ENCODE results near the gene ELF2. TPM values are rescaled to one million over a fixed set of nuclear protein-coding genes. Genes with fewer than 3 reads are reported as not detected.
"Not testable (repeated sequence)": the region's sequence is repeated elsewhere in the genome, so short reads cannot be mapped to it uniquely, and the experiment has no call there.

The ELF2 gene
- total RNA-seq, 1 donor from 2014 or later, result 44.3 TPM

DNA sequence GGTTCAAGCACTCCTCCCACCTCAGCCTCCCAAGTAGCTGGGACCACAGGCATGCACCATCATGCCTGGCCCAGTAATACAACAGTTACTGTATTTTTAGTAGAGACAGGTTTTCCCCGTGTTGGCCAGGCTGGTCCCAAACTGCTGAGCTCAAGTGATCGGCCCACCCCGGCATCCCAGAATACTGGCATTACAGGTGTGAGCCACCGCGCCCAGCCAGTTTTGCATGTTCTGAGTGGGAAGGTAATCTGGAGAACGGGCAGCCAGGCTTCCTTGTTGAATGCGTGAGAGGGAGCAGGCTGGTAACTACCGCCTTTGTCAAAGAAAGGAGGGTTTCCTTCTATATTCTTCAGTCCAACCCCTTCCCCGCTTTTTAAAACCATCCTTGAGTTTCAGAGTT, 152.3 kb downstream of the ELF2 start:
- Mint-ChIP-seq H3K4me3 (no peak overlapping the region), H3K27ac (no peak overlapping the region), H3K27me3 (ENCODE audit: insufficient read depth, low read depth) (no peaks in the 10 kb centered on the region), H3K36me3 (peaks cover 7% of the 10 kb centered on the region), H3K4me1 (peaks cover 15% of the 10 kb centered on the region), H3K9me3 (no peaks in the 10 kb centered on the region)
- peaks cover 22% of the 10 kb centered on the region for H4K20me1 ChIP-seq (ENCODE audit: low read depth)
- peaks cover 23% of the 10 kb centered on the region for H3F3A ChIP-seq (ENCODE audit: low read depth)
- no peaks in the 10 kb centered on the region for H3K9me3 ChIP-seq (ENCODE audit: low read depth)
- no peak overlapping the region for H3K4me3 ChIP-seq
- H3K4me1 ChIP-seq, result peaks cover 17% of the 10 kb centered on the region
- no peak overlapping the region for H3K4me2 ChIP-seq
- no peaks in the 10 kb centered on the region for H3K27me3 ChIP-seq
- peaks cover 94% of the 10 kb centered on the region for H3K79me2 ChIP-seq (ENCODE audit: low read depth)
- H3K36me3 ChIP-seq, result no peaks in the 10 kb centered on the region
- DNase-seq (ENCODE audit: low spot score), result no peak
- no peak overlapping the region for H2AFZ ChIP-seq (replicated peaks)
- no peak overlapping the region for H3K9ac ChIP-seq
- no peak overlapping the region for H3K27ac ChIP-seq
- TF ChIP-seq EZH2phosphoT487 (IDR thresholded peaks at IDR 0.05), result no peak
- TF ChIP-seq, protein P1, sequence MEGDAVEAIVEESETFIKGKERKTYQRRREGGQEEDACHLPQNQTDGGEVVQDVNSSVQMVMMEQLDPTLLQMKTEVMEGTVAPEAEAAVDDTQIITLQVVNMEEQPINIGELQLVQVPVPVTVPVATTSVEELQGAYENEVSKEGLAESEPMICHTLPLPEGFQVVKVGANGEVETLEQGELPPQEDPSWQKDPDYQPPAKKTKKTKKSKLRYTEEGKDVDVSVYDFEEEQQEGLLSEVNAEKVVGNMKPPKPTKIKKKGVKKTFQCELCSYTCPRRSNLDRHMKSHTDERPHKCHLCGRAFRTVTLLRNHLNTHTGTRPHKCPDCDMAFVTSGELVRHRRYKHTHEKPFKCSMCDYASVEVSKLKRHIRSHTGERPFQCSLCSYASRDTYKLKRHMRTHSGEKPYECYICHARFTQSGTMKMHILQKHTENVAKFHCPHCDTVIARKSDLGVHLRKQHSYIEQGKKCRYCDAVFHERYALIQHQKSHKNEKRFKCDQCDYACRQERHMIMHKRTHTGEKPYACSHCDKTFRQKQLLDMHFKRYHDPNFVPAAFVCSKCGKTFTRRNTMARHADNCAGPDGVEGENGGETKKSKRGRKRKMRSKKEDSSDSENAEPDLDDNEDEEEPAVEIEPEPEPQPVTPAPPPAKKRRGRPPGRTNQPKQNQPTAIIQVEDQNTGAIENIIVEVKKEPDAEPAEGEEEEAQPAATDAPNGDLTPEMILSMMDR (IDR thresholded peaks at IDR 0.05), result no peak
- TF ChIP-seq EZH2 (IDR thresholded peaks at IDR 0.05), result no peak

DNA sequence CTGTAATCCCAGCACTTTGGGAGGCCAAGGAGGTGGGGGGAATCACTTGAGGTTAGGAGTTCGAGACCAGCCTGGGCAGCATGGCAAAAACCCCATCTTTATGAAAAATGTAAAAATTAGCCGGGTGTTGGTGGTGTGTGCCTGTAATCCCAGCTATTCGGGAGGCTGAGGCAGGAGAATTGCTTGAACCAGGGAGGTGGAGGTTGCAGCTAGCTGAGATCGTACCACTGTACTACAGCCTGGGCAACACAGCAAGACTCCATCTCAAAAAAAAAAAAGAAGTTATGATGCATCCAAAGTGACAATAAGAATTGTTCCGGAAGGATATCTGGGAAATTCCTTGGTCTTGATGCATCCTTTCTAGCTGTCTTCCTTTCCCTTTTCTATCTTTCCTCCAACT, 154.2 kb downstream of the ELF2 start:
- H3K36me3 ChIP-seq, result no peaks in the 10 kb centered on the region
- Mint-ChIP-seq H3K27ac (no peak overlapping the region), H3K36me3 (peaks cover 5% of the 10 kb centered on the region), H3K4me3 (no peak overlapping the region), H3K9me3 (no peaks in the 10 kb centered on the region), H3K27me3 (ENCODE audit: insufficient read depth, low read depth) (no peaks in the 10 kb centered on the region), H3K4me1 (peaks cover 25% of the 10 kb centered on the region)
- H3K4me3 ChIP-seq, result no peak overlapping the region
- peaks cover 94% of the 10 kb centered on the region for H3K79me2 ChIP-seq (ENCODE audit: low read depth)
- DNase-seq (ENCODE audit: low spot score), result no peak
- H2AFZ ChIP-seq (replicated peaks), result no peak overlapping the region
- H3K27me3 ChIP-seq, result no peaks in the 10 kb centered on the region
- no peaks in the 10 kb centered on the region for H3K9me3 ChIP-seq (ENCODE audit: low read depth)
- H3F3A ChIP-seq (ENCODE audit: low read depth), result peaks cover 35% of the 10 kb centered on the region
- H3K4me1 ChIP-seq, result peaks cover 21% of the 10 kb centered on the region
- H3K9ac ChIP-seq, result no peak overlapping the region
- no peak overlapping the region for H3K4me2 ChIP-seq
- TF ChIP-seq EZH2 (IDR thresholded peaks at IDR 0.05), result no peak
- TF ChIP-seq EZH2phosphoT487 (IDR thresholded peaks at IDR 0.05), result no peak
- TF ChIP-seq, protein P1 (IDR thresholded peaks at IDR 0.05), result no peak
- peaks cover 40% of the 10 kb centered on the region for H4K20me1 ChIP-seq (ENCODE audit: low read depth)
- H3K27ac ChIP-seq, result no peak overlapping the region

DNA sequence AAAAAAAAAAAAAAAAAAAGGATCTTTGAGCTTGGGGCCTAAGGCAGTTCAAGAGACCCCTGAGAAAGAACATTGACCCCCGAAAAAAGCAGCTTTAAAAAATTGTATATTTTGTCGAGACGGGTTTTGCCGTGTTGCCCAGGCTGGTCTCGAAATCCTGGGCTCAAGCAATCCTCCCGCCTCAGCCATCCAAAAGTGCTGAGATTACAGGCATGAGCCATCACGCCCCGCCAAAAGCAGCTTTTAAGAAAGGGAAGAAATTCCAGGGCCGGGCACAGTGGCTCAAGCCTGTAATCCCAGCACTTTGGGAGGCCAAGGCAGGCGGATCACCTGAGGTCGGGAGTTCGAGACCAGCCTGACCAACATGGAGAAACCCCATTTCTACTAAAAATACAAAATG, 155.9 kb downstream of the ELF2 start:
- peaks cover 31% of the 10 kb centered on the region for H3K4me1 Mint-ChIP-seq

DNA sequence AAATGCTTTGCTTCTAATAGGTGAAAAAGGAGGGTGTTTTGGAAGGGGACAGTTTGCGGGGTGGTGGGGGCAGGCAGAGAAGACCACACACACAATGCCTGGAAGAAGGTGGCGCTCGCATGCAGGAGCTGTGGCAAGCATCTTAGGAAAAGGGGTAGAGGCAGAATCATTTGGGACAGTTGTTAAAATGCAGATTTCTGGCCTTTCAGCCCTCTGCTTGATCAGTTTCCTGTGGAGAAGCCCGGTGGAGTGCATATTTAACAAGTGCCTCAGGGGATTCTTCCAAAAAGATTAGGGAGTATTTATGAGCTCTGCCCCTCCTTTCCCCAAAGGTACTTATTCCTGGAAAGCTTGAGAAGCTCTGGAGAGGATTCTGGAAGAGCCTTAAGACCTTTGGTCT, 156.6 kb downstream of the ELF2 start:
- peaks cover 44% of the 10 kb centered on the region for H4K20me1 ChIP-seq (ENCODE audit: low read depth)

More for the DNA sequence above, 155.9 kb downstream of the ELF2 start:
- not testable (repeated sequence) for H3K27me3 Mint-ChIP-seq (ENCODE audit: insufficient read depth, low read depth); H3K36me3 ChIP-seq; H3K9me3 ChIP-seq (ENCODE audit: low read depth); H2AFZ ChIP-seq (replicated peaks); H3K4me3 Mint-ChIP-seq; H3K27ac Mint-ChIP-seq; H3K27me3 ChIP-seq; H3K4me3 ChIP-seq; DNase-seq (ENCODE audit: low spot score); H3K36me3 Mint-ChIP-seq; H3K4me2 ChIP-seq; H3K27ac ChIP-seq; H3K9me3 Mint-ChIP-seq; H3K9ac ChIP-seq
- Histone ChIP-seq H4K20me1 (ENCODE audit: low read depth) (peaks cover 44% of the 10 kb centered on the region), H3F3A (ENCODE audit: low read depth) (peaks cover 40% of the 10 kb centered on the region), H3K4me1 (peaks cover 21% of the 10 kb centered on the region), H3K79me2 (ENCODE audit: low read depth) (peaks cover 99% of the 10 kb centered on the region)

More for the DNA sequence above, 156.6 kb downstream of the ELF2 start:
- Histone ChIP-seq H3K36me3 (no peaks in the 10 kb centered on the region), H3K79me2 (ENCODE audit: low read depth) (peaks cover 93% of the 10 kb centered on the region), H3K4me1 (peaks cover 21% of the 10 kb centered on the region), H3K9me3 (ENCODE audit: low read depth) (no peaks in the 10 kb centered on the region), H2AFZ (replicated peaks) (no peak overlapping the region), H3K4me3 (no peak overlapping the region), H3F3A (ENCODE audit: low read depth) (peaks cover 44% of the 10 kb centered on the region), H3K27ac (no peak overlapping the region), H3K9ac (no peak overlapping the region), H3K4me2 (peak overlapping the region; percentile 51), H3K27me3 (no peaks in the 10 kb centered on the region)
- no peak overlapping the region for H3K4me3 Mint-ChIP-seq
- H3K9me3 Mint-ChIP-seq, result no peaks in the 10 kb centered on the region
- peak overlapping the region; percentile 26 for H3K27ac Mint-ChIP-seq
- H3K27me3 Mint-ChIP-seq (ENCODE audit: insufficient read depth, low read depth), result peaks cover 1% of the 10 kb centered on the region
- peaks cover 31% of the 10 kb centered on the region for H3K4me1 Mint-ChIP-seq
- H3K36me3 Mint-ChIP-seq, result peaks cover 7% of the 10 kb centered on the region
- TF ChIP-seq EZH2phosphoT487 (IDR thresholded peaks at IDR 0.05) (no peak), EZH2 (IDR thresholded peaks at IDR 0.05) (no peak)
- TF ChIP-seq, protein P1 (IDR thresholded peaks at IDR 0.05), result no peak
- peak; percentile 19 for DNase-seq (ENCODE audit: low spot score)
